HG02852 (cell line): Measurements from ENCODE around the gene PACS2.

Experiments used
- ATAC-seq: cut with Tn5 transposase; IDR thresholded peaks from one replicate; pipeline ENCODE4 v1.9.1; 2021; ENCODE audit warnings: mild to moderate bottlenecking, moderate library complexity; ENCODE audit not compliant: unreplicated experiment

Gene PACS2

DNA sequence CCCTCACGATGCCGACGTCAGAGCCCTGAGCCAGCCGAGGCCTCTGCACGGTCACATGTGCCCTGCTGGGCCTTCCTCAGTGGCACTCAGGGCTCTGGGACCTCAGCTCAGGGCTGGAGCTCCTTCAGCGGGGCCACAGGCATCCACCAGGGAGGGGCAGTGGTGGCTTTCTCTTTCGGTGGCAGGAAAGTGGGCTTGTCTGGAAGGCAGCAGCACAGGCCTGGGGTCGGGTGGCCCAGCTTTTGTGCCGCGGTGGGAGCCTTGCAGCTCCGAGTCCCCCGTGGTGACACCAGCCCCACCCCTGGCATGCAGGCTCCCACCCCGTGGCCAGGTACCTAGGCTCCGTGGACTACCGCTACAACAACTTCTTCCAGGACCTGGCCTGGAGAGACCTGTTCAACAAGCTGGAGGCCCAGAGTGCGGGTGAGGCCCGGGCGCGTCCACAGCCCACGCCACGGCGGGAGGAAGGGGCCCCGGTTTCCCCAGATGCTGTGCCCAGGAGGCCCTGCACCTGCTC is 69.6 kb downstream of the PACS2 start:
- no peak for ATAC-seq

DNA sequence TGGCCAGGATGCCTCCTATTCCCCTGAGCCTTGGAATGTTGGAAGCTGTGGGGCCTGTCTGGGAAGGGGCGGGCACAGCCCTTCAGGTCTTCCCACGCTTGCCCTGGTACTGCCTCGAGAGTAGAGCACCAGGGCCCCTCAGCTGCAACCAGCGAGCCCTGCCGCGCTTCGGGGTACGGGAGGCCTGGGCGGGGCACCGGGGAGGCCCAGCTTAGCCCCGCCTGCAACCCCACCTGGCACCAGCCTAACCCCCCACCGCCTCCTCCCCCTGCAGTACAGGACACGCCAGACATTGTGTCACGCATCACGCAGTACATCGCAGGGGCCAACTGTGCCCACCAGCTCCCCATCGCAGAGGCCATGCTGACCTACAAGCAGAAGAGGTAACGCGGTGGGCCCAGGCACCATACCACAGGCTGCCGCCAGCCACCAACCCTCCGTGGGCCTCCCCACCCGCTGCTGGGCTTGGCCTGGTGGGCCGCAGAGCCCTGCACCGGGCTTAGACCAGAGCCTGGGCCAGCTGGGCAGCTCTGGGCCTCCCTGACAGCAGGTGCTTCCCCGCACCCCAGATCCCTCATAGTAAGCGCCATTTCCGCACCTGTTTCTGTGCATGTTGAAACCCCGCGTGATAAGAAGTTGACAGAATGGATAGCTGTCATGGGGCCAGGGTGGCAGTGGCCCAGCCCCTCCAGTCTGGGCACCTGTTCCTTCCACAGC is 70.2 kb downstream of the PACS2 start:
- ATAC-seq, result no peak

DNA sequence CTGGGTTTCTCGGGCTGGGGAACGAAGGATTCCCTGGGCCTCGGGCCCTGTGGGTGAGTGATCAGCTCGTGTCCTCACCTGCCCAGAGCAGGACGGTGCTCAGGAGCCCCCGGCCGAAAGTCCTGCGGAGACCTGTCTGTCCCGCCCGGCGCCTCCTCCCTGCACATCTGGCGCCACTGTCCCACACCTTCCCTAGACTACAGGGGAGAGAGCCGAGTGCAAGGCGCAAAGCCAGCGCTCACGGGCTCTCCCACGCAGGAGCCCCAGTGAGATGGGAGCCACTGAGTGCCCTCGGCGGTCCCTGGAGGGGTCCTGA is 70.7 kb downstream of the PACS2 start:
- no peak for ATAC-seq

DNA sequence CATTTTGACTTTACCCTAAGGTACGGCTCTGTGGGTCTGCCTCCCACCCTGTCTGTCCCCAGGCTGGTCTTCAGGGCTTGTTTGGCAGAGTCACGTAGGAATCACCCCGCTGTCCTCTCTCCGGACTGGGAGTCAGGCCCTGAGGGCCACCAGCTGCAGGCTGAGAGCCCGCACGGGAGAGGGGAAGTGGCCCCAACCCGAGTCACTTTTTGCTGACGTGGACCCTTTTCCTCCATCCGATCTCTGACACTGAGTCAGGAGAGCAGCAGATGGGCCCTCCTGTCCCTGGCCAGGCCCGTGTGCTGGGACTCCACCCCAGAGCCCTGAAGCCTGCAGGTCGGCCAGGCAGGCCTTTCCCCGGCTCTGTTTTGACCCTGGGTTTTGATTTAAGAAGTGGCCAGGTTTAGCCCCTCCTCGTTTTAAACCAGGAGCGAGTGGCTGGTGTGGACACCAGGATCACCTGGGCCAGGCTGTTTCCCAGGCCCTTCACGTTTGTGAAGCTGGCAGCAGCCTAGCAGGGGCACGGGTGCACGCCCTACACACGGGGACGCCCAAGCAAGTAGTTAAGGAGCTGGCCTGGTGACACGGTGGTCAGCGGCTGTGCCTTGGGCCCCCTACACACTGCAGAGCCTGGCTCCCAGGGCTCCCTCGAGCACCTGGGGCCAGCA is 71.3 kb downstream of the PACS2 start:
- no peak for ATAC-seq

DNA sequence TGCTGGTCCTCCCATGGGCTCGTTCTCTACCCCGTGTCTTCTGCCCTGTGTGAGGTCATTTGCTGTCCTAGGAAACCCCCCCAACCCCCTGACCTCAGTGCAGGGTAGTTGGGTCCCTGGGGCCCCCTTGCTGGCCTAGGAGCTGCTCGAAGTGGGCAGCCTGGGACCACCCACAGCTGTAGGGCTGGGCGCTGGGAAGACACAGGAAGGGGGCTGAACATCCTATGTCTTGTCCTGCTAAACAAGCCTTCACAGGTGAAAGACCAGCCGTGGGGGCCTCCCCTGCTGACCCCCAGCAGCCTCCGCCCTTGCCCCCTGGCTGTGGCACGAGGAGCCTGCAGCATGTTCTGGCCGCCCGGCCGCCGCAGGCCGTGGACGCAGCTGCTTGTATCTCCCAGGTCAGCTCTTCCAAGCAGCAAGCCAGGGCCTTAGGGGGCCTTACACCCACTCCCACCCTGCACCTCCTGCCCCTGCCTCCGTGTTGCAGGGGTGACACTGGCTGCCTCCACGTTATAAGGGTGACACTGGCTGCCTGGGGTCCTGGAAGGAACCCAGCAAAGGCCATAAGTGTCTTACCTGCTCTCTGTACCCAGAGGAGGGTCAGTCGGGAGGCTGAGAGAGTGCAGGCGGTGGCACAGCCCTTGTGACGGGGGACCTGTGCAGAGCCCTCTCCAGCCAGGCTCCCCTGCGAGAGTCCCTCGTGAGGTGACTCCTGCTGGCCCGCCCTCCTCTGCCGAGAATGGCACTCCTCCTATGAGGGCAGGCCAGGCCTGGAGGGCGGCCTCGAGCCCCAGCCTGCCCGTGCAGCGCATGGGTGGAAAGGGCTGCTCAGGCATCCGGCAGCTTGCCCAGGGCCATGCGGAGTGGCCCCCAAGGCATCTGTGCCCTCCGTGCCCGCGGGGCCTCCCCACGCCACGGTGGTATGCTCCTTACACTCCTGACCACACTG is 72.3 kb downstream of the PACS2 start:
- no peak for ATAC-seq

GRCh38 chr14:105387530-105387922 is 73.0 kb downstream of the PACS2 start:
- no peak for ATAC-seq

DNA sequence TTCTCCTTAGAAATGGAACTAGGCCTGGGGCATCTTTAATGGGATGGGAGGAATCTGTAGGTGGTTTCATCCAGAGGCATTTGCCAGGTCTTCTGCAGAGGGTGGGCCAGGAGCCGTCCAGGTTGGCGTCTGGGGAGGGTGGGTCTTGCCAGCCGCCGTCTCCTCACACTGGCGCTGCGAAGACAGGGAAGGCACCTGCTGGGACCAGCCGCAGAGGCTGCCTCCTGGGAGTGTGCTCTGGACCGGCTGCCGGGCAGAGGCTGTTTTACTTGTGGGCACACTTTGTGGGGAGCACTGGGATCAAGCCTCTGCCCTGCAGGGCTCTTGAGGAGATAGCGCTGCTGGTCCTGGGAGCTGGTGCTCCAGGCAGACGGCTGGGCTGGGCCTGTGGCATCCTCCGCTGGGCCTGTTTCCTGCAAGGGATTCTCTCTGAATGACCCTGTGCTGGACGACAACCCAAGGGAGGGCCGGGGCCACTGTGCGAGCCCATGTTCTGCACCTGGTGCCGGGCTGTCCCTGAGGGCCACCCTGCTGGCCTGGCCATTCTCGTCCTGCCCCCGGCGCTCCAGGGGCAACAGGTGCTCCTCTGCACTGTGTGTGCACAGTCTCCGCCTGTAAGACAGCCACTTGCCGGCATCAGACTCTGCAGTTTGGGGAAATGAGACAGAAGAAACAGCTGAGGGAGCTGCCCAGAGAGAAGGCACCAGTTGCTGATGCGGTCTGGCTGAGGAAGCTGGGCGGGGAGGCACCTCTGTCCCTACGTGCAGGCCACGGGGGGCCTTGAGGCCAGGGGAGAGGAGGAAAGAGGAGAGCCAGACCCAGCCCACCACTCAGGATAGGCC is 73.8 kb downstream of the PACS2 start:
- ATAC-seq, result no peak

- ATAC-seq, result no peak
Observed at GRCh38 chr14:105388976-105389375, 74.4 kb downstream of the PACS2 start.

DNA sequence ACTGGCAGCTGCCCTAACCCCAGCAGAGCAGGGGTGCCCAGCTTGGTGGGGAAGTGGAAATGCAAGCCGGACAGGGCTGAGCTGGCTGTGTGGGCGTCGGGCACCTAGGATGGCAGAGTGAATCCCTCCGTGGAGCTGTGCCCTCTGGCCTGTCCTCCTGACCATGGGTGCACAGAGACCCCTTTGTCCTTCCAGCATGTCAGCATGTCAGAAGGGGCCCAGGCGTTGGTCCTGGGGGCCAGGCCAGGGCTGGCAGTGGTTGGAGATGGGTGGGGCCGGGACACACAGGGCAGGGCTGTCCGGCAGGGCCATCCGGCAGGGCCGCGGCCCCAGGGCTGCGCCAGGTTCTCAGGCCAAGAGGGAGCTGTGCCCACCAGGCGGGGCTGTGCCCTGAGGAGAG is 75.0 kb downstream of the PACS2 start:
- no peak for ATAC-seq

DNA sequence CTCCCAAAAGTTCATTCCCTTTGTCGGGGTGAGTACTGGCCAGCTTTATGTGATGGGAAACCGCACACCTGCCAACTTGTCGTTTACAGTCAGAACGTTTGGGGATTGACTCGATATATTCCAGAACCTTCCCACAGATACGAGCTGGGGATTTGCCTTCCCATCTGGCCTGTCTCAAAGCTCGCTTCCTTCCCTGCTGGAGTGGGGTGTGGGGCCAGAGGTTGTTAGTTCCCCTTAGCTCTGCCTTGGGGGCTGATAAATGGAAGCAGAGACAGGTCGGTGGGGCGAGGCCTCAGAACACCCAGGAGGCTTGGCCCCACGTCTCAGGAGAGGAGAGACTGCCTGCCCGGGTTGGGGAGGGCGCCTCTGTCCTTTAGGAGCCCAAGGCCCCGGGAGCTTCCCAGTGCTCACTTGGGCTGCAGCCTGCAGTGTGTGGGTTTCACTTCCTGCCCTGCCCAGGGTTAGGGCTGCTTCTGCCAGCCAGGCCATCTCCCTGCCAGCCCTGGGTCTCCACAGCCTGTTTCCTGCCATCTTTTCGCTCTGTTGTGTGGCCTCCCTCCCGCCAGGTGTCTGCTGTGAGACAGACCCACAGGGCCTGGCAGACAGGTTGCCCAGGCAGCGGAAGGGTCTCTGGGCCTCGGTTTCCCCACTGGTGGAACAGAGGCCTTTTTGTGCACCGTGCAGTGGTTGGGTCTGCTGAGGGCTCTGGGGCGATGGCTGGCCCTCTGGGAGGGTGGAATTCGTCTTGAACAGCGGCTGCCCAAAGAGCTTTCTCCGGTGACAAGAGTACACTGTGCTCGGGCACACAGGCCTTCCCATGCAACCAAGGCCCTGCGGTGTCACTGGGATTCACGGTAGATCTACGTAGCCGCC is 75.7 kb downstream of the PACS2 start:
- no peak for ATAC-seq

- no peak for ATAC-seq
Observed at GRCh38 chr14:105390849-105391500, 76.4 kb downstream of the PACS2 start.

GRCh38 chr14:105391541-105391940 is 77.0 kb downstream of the PACS2 start:
- no peak for ATAC-seq

DNA sequence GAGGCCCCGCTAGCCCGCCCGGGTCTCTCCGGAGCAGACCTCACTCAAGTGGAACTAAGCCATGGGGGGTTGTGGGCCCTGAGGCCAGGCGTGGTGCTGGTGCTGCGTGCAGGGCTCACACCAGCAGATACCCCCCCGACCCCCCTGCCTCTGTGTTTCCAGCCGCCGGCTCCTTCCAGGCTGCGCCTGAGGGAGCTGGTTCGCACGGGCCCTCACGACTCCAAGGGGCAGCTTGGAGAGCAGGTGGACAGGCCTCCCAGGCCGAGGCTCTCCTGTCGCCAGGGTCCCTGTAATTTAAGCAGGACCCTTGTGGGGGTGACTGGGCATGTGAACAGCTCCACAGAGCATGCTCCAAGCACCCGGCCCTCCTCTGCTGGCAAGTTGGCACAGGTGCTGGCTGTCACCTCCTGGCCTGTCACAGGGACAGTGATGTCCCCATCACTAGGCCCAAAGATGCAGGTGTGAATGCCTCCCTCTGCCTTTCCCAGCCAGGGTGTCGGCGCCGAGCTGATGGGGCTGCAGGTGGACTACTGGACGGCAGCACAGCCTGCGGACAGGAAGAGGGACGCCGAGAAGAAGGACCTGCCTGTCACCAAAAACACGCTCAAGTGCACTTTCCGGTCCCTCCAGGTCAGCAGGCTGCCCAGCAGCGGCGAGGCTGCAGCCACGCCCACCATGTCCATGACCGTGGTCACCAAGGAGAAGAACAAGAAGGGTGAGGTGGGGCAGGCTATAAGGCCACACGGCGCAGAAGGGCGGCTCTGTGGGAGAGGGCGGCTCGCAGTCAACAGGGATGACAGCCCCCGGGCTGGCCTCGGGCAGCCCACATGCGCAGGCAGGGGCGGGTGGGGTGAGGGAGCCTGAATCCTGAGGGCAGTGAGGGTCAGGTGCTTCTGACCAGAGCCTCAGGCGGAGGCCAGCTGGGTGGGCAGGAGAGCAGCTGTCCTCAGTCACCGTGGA is 77.9 kb downstream of the PACS2 start:
- no peak for ATAC-seq

DNA sequence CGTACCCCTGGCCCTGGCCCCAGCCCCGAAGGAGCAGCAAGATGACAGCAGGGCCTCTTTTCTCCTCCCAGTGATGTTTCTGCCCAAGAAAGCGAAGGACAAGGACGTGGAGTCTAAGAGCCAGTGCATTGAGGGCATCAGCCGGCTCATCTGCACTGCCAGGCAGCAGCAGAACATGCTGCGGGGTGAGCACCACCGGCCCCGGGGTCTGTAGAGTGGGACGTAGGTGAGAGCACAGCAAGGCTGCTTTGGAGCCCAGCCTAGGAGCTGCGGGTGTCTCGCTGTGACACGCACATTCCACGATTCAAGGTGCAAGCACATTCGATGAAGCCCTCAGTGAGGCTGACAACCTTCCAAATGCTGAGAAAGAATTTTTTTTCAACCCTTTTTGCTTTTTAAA is 78.6 kb downstream of the PACS2 start:
- ATAC-seq, result no peak

- no peak for ATAC-seq
Observed at GRCh38 chr14:105394714-105395537, 80.4 kb downstream of the PACS2 start.

DNA sequence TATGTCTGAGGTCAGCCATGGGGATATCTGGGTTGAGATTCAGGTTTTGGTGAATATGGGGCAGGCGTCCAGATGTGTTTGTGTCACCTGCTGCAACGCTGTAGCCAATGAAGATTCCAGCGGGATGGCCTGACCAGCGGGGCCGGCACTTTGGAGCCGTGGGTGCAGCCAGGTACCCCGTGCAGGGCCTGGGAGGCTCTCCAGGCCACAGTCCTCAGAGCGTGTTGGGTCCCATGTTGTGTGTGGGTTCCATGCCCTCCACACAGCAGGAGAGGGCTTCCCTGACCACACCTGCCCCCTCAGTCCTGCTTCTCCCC is 80.9 kb downstream of the PACS2 start:
- ATAC-seq, result no peak

DNA sequence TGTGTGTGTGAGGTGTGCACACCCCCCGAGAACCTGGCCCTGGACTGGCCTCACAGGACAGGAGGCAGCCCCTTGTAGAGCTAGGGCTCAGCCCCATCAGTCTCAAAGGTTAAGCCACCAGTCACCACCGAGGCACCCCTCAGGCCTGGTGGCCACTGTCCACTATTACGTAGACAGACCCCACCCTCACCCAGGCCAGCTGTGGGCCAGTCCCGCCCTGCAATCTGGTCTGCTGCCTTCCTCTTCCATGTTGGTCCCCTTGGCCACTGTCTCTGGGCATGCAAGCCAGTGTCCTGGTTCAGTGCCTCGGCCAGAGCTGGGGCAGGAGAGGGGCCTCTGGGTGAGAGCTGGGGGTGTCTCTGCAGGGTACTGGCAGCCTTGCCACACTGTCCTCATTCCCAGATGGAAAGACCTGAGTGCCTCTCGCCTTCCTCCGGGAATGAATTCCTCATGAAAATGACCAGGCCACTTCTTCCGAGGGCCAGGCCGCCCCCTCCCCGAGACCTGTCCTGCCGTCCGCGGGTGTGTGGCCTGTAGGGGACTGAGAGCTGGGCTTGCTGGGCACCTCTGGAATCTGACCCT is 82.9 kb downstream of the PACS2 start:
- ATAC-seq, result no peak
